Fibroblast of skin of scalp (primary cell): ENCODE results near the gene NAV3.

Source experiments
- DNase-seq: peaks from one replicate; pipeline ENCODE4 v3.0.0-alpha.2; 2013

NAV3 gene

DNA sequence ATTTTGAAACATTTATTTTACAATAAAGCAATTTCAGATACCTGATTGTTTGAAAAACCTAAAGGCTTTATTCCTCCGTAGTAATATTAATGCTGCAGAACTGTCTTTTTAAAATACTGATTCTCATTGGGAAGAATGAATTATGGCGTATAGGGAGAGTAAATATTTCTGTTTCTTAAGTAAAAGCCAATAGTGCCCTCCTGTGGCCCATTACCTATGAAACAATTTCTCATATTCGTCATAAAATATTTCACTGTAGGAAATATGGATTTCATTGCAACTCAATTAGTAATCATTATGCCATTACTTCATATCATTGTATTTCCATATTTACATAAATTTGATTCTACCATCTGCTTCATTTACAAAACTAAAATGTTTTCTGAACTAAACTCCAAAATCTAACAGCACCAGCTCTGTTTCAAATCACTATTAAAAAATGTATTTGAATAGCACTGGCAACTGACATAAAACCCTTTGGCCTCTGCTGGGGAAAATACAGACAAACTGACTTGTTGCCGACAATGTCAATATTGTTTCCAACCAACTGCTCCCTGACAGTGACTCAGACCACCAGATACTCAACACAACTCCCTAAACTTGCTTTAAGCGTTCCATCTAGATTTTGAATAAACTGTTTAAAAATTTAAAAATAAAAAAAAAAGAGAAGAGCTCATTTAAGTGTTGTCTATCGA lies 290.3 kb downstream of the NAV3 start:
- peak; percentile 46 for DNase-seq

DNA sequence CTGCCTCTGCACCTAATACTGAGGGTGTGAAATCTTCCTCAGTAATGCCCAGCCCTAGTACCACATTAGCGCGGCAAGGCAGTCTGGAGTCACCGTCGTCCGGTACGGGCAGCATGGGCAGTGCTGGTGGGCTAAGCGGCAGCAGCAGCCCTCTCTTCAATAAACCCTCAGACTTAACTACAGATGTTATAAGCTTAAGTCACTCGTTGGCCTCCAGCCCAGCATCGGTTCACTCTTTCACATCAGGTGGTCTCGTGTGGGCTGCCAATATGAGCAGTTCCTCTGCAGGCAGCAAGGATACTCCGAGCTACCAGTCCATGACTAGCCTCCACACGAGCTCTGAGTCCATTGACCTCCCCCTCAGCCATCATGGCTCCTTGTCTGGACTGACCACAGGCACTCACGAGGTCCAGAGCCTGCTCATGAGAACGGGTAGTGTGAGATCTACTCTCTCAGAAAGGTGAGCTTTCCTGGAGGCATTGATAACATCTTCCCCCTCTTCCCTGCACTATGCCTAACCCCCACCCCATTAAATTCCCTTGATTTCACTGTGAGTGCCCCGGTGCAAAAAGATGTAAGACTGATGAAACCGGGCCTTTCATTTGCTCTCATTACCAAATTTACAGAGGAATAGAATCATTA lies 291.4 kb downstream of the NAV3 start:
- DNase-seq: peak; percentile 54

DNA sequence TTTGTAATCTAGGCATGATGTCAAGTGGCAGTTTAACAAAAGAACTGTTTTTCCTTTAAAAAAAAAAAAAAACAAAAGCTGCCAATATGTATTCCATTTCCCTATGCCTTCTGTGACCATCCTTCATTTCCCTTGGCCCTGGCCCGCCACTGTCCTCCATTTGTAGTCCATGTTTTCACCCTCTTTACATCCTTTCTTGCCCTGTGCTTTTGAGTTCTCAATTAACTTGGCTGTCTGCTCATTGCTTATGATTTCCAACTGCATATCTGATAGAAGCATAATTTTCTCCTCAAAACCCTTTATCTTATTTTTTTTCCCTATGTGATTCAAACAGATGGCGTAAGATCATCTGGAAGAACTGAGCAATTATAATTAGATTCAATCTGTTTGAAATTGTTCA lies 297.5 kb downstream of the NAV3 start:
- DNase-seq: no peak

DNA sequence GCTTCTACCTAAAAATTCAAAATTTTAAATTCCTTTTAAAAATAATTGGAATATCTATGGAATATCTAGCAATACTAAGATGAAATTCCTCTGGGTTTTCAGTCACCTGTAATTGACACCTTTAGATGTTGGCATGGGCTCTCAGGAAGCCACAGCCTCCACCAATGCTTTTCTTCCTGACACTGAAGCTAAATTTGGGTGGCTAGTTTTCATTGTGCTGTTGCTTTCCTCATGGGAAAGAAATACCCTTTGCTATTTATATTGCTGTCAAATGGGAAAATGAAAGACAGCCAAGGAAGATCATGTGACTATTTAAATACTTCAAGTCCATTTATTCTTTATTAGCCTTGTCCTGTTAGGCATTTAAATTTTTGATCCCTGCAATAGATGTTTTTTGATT lies 313.0 kb downstream of the NAV3 start:
- DNase-seq: no peak

DNA sequence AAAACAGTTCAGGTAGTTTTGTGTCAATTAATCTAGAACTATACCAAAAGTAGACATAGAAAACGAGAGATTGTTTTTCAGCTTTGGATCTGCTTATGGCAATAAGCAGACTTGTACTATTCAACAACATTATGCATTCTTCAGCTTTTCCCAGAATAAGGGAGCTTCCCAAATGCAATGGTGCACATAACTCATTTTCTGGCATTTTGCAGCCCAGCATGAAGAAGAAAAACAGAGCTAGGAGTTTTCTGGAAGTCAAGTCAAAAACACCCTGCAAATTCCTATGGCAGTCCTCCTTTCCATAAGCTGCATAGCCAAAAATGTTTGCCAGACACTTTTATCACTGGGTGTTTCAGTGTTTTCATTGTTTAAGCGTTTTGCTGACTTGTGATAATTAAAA lies 314.7 kb downstream of the NAV3 start:
- DNase-seq: no peak

DNA sequence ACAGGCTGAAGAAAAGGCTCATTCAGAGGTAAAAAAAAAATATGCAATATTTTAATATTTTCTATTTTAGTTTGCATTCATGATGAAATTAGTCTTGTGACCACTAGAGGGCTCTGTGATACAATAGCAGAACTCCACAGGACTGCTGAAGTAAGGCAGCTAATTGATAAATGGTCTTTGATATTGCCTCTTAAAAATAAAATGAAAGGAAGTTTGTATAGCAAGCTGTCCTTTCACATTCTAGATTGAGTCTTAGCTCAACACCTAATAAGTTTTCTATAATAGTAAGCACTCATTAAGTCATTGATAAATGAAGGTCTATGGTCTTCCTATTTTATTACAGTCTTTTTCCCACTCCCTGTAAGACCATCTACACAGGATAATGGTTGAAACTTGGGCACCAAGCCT lies 315.7 kb downstream of the NAV3 start:
- DNase-seq: peak; percentile 47

DNA sequence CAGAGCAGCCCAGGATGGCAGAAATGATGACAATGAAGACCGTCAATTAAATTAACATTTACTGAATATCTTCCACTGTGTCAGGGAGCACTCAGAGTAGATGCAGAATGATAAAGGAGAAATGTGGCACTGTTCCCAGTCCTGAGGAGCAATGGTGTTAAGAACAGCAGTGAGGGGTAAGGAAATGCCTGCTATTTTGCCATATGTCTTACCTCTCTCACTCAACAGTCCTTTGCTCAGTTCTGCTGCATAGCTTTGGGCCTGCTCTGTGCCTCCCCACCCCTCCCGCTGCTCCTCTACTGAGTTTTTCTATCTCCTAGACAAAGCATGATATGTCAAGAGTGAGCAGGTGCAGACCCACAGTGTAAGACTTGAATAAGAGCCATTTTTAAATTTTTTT lies 318.8 kb downstream of the NAV3 start:
- no peak for DNase-seq

DNA sequence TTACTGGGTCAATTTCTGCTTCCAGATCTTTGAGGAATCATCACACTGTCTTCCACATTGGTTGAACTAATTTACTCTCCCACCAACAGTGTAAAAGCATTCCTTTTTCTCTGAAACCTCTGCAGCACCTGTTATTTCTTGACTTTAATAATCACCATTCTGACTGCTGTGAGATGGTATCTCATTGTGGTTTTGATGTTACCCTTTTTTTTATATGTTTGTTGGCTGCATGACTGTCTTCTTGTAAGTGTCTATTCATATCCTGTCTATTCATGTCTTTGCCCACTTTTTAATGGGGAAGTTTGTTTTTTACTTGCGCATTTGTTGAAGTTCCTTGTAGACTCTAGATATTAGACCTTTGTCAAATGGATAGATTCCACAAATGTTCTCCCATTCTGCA lies 324.9 kb downstream of the NAV3 start:
- no peak for DNase-seq

DNA sequence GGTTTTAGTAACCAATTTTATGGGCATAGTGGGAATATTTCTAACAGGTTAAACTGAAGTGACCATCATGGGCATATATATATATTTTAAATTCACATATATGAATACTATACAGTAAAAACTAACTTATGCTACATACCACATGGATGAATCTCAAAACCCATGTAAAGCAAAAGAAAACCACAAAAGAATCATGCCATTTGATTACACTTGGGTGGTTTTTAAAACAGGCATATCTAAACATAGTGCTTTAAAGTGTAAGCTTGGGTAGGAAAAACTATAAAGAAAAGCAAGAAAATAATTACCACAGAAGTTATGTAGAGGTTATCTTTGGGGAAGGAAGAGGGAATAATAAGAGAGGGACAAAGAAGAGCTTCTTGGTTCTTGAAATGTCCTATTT lies 326.1 kb downstream of the NAV3 start:
- DNase-seq: peak; percentile 44

DNA sequence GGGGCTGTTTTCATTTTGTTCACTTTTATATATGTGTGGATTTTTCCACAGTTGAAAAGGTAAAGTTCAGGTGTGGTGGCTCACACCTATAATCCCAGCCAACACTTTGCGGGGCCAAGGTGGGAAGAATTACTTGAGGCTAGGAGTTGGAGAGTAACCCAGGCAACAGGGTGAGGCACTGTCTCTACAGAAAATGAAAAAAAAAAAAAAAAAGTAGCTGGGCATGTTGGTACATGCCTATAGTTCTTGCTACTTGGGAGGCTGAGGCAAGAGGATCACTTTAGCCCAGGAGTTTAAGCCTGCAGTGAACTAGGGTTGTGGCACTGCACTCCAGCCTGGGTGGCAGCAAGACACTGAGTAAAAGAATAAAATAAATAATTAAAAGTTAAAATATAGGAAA lies 326.5 kb downstream of the NAV3 start:
- no peak for DNase-seq

DNA sequence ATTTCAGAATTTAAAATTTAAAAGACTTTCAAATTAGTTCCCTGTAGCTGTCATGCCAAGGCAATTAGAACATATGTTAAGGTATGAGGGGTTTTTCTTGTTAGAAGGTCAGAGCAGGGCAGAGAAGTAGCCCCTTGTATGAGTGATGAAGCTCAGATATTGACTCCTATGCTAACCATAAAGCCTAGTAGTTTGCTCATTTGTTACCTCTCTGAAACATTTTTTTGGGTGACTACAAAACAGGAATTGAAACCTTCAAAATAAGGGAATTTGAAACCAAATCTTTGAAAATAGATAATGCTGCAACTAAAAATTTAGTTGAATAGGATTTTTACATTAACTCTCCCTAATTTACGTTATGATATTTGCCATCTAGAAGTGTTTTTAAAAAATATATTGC lies 333.5 kb downstream of the NAV3 start:
- no peak for DNase-seq

DNA sequence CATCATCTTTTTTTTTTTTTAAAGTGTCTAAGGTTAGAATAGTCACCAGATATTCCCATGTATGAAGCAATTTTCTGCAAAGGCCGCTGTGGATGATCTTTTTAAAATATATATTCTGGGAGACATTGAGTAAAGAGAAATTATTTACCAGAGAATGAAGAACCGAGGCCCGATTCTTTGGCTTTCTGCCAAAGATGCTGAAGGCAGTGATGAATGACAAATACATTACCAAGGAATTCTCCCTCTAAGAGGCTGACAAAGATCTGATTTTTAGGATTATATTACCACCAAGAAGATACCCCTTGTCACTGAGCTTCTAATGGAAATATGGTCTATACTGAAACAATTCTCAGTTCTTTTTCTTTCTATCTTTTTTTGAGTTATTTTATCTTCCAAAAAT lies 336.8 kb downstream of the NAV3 start:
- no peak for DNase-seq

DNA sequence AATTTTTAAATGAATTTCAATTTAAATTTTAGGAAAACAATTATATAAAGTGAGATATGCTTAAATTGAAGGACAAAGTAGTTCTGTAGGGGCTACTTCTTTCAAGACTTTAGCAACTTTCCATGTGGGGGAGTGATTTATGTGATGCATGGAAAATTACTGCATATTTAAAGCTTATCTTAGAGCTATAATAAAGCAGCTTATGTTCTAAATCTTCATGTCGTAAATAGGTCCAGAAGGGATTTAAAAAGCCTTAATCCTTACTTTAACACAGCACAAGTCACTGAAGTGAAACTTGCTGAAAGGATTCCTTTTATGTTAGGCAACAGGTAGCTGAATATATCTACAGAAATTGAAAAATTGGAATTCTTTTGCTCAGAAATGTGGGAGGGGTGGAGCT lies 340.4 kb downstream of the NAV3 start:
- DNase-seq: no peak

DNA sequence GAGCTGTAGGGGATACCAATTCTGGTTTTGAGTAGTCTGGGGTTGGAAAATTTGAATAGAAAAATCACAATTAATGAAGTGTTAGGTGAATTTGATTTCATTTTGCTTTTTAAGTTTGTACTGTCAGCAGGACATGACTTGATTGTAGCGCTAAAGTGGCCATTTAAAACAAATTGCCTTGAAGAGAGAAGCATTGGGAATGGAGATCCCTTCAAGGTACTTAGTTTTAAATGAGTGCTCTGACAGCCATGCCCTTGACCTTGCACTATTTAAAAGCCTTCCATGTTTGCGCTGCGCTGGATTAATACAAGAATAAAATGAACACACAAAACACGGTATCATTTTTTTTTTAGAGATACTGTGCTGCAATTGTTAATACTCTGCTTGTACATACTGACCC lies 345.9 kb downstream of the NAV3 start:
- DNase-seq: no peak

DNA sequence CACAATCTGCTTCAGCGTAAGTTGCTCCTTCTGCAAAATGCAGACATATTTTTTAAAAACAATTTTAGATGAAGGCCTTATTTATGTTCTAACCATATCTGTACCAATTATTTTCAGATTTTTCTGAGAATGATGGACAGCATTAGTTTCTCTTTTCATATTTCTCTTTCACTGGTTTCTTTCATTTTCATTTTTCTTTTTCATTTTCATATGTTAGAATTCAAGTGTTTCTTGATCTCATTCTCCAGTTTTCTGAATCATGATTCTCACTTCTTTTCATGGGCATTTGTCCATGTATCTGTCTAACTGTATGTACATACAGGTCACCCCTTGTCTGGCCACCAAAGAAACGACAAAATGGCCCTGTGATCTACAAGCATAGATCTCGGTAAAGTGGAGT lies 346.6 kb downstream of the NAV3 start:
- no peak for DNase-seq

DNA sequence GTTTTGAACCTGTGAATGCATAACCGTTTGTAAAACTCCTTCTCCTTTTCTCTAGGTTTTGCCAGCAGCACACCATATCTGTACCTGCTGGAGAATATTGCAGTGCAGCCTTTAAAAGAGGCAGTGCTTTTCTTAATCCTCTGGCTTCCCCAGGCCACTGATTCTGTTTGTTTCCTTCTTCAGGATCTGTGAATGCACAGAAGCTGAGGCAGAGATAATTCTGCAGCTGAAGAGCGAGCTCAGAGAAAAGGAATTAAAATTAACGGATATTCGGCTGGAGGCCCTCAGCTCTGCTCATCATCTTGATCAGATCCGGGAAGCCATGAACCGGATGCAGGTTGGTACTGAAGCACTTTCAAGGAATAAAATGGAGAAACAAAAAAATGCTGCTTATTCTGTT lies 348.7 kb downstream of the NAV3 start:
- DNase-seq: no peak

DNA sequence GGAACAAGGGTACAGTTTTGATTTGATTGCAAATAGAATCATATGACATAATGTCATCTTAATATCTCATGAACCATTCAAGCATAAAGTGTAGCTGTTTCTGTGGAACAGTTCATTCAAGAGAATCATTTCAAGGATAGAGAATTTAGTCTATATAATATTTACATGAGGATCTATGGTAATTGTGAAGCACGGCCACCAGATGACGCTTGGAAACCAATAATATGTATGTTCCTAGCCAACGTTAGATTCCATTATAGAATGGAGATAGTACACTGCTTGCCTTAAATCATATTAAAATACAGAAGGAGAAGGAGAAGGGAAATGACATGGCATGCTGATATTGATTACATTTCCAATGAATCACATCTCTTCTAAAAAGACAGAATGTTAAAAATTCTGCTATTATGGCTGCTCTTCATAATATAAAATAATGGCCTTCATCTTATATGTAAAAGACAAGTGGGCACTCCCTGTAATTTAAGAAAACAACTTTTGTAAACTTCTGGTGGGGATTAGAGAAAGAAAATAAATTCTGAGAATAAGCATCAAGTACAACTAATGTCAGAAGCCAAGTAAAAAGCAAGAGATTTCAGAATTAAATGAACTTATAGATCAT lies 351.0 kb downstream of the NAV3 start:
- peak; percentile 40 for DNase-seq

DNA sequence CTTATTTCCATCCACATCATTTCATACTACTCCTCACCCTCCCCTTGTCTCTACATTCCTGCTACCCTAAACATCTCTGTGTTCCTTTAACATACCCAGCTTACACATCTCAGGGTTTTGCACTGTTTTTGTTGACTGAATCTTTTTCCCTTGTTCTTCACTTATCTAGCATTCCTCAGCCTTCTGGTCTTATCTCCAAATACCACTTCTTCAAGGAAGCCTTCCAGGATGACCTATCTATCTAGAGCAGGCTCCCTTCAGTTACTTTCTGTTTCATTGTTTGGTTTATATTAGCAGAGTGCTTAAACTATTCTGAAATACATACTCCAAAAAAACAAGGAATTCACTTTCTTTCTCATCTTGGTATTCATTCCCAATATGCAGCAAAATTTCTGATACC lies 353.1 kb downstream of the NAV3 start:
- DNase-seq: no peak

DNA sequence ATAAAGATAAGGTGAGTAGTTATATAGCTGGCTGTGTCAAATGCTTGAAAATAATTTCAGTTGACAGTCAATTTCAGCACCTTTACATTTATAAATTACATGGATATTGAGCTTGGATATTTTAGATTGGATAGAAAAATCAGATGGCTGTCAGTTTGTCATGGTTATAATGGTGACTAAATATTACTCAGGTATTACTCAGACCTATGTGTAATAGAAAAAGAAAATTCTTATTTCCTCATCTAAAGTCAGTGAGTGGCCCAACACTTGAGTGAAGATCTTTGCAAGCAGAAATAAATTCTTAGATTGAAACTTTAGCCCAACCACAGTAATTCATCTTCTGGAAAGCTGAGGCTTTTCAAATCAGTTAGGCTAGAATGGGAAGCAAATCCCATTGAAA lies 354.4 kb downstream of the NAV3 start:
- DNase-seq: peak; percentile 8

DNA sequence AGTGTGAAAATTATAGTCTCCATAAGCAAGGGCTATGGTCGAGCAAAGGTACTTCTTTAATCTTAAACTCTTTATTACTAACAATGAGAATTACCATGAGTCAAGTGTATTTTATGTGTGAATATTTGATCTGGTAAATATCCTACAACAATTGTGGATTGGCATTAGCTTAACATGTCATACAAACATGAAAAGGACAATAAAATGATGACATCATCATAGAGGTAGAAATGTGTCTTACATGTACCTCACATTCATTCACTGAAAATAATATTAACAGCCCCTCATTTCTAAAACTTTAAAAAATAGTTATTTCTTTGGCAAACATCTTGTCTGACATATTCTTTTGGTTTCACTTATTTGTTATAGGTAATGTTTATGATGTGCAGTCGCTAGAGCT lies 355.0 kb downstream of the NAV3 start:
- DNase-seq: no peak

DNA sequence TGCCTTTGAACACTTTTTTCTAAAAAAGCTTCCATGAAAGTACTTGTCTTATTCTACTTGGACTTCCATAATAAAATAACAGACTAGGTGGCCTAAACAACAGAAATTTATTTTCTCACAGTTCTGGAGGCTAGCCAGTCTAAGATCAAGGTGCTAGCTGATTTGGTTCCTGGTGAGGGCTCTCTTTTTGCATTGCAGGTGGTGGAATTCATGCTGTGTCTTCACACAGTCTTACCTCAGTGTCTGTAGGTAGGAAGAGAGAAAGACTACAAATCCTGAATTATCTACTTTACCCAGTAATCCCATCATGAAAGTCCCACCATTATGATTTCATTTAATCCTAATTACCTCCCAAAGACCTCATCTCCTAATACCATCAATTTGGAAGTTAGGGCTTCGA lies 356.0 kb downstream of the NAV3 start:
- DNase-seq: no peak

DNA sequence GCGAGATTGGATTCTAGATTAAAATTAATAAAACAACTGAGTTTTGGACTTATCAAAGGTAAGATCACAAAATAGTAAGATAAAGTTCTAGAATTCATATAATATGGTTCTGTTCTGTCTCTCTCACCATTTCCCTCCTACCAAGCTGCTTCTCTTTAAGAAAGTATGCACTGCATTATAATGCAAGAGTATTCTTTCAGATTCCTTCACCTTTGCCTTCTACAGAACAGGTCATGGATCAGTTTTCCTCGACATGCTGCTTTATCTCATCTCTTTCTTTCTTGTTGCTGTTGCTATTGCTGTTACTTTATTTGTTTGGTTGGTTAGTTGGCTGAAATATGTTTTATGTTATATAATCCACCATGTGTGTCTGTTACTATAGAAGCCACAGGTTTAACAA lies 357.0 kb downstream of the NAV3 start:
- DNase-seq: no peak

DNA sequence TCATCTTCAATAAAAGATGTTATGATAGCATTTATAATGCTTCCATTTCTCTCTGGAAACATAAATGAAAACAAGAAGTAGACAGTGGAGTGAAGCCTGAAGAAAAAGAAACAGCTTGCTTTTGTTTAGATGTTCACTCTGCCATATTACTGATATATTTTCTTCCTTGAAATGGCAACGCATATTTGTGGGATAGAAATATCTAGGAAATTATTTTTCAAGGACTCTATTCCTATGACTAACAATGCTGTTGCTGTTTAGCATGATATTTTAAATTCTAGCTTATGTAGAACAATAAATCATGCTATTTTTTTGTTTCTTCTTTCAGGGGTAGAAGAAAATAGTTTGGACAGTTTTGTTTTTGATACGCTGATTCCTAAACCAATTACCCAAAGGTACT lies 359.0 kb downstream of the NAV3 start:
- peak; percentile 40 for DNase-seq

DNA sequence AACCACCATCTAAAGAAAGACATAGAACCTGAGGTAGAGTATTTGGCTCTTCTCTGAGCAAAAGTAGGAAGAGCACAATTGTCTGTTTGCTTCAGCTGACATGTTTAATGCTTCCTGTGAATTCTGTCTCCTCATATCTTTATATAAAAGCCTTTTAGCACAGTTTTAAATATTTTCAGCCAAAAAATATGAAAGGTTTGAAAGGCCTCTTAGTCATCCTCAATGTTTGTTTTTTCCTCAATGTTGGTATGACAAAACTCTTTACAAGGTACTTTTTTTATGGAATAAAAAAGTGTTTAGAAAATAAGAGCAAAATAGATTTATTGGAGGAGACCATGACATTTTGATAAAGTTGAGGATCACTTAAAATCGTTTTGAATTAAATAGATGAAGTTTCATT lies 360.9 kb downstream of the NAV3 start:
- DNase-seq: no peak
